K562 (cell line): ENCODE measurements around the gene GLB1L3. TPM values are rescaled to one million over a fixed set of nuclear protein-coding genes. Genes with fewer than 3 reads are reported as not detected.

Experiments used
- ATAC-seq: fragments of 200-7000 bp; cut with Tn5 transposase; 3 replicates; pipeline ENCODE4 v1.9.1; 2020; ENCODE audit warnings: moderate library complexity
- BruUV-seq: library from RNA; stranded (reverse); fragments of 400-500 nt; replicated peaks from 2 replicates; lab custom pipeline; 2021; lab: Mats Ljungman, UMichigan
- CTCF ChIA-PET: fragments of 300-600 bp; formaldehyde crosslinking; extraction: SDS; loops from one replicate; lab custom pipeline; 2021; ENCODE audit warnings: low intra/inter-chr PET ratio; lab: Yijun Ruan, JAX
- POLR2A ChIA-PET: fragments of 300-600, 350-650 bp; sonication (Branson Sonifier 250); formaldehyde crosslinking; extraction: SDS; loops from one replicate; lab custom pipeline; 2021; ENCODE audit warnings: antibody characterized with exemption, inconsistent platforms; lab: Yijun Ruan, JAX
- DNase-seq, 4 experiments: peaks; one replicate each; pipeline versions ENCODE4 v3.0.0 to v3.0.0-alpha.2; 2011 to 2018; ENCODE audit warnings: low spot score in 3 of 4, mixed read lengths in 3 of 4; ENCODE audit errors: extremely low read depth in 1 of 4
- FAIRE-seq: peaks from 2 replicates; lab custom pipeline; 2011; peaks lifted over from hg19 to GRCh38; lab: Jason Lieb, UNC
- H2AFZ ChIP-seq: 2 replicates; pipeline ENCODE4 v1.6.0; 2011; ENCODE audit warnings: low read depth, low read length, control low read depth, inconsistent platforms
- H3K27ac ChIP-seq: fragments of 200-600 bp; 3 replicates; pipeline ENCODE4 v1.8.0; 2011; ENCODE audit warnings: low read depth, mild to moderate bottlenecking, control low read depth, inconsistent platforms, low read length, moderate library complexity, mixed read lengths; ENCODE audit errors: extremely low read depth
- H3K27me3 ChIP-seq, 2 experiments: fragments of 300-600 bp in 1 of 2; 2 replicates in 1 of 2; 3 replicates in 1 of 2; pipeline versions ENCODE4 v1.6.0 to v1.8.0; 2011; ENCODE audit warnings: inconsistent platforms in 2 of 2, low read length in 2 of 2, mild to moderate bottlenecking in 1 of 2, mixed read lengths in 1 of 2, moderate library complexity in 1 of 2; ENCODE audit not compliant: control insufficient read depth in 2 of 2, insufficient read depth in 2 of 2
- H3K36me3 ChIP-seq: fragments of 300-600 bp; 3 replicates; pipeline ENCODE4 v1.8.0; 2011; ENCODE audit warnings: mild to moderate bottlenecking, low read length, inconsistent platforms; ENCODE audit not compliant: control insufficient read depth, insufficient read depth
- H3K4me1 ChIP-seq, 2 experiments: fragments of 200-600 bp in 1 of 2; replicated peaks in 1 of 2; 2 replicates in 1 of 2; 3 replicates in 1 of 2; pipeline versions ENCODE4 v1.5.1 to v1.8.0; 2011; ENCODE audit warnings: inconsistent platforms in 2 of 2, low read length in 2 of 2, mild to moderate bottlenecking in 1 of 2, mixed read lengths in 1 of 2, moderate library complexity in 1 of 2; ENCODE audit not compliant: control insufficient read depth in 2 of 2, insufficient read depth in 2 of 2
- H3K4me2 ChIP-seq: 2 replicates; pipeline ENCODE4 v1.6.1; 2011; ENCODE audit warnings: low read length, control low read depth, inconsistent platforms, mixed read lengths; ENCODE audit not compliant: insufficient read depth
- H3K4me3 ChIP-seq: fragments of 200-600 bp; sonication (generic), shearing (Covaris generic); 2 replicates; pipeline ENCODE4 v1.5.1; 2016; ENCODE audit warnings: control low read depth, inconsistent platforms
- H3K79me2 ChIP-seq: fragments of 200-600 bp; 3 replicates; pipeline ENCODE4 v1.8.0; 2011; ENCODE audit warnings: low read length, inconsistent platforms; ENCODE audit not compliant: control insufficient read depth, insufficient read depth
- H3K9ac ChIP-seq, 2 experiments: 2 replicates each; pipeline versions ENCODE4 v1.6.0 to v1.6.1; 2011; ENCODE audit warnings: low read depth in 2 of 2, low read length in 2 of 2, control low read depth in 1 of 2, inconsistent platforms in 1 of 2, mild to moderate bottlenecking in 1 of 2, mixed read lengths in 1 of 2; ENCODE audit not compliant: insufficient read depth in 1 of 2
- H3K9me1 ChIP-seq: one replicate; pipeline ENCODE4 v1.6.0; 2011; ENCODE audit warnings: inconsistent platforms, mild to moderate bottlenecking, low read length, moderate library complexity; ENCODE audit not compliant: control insufficient read depth, insufficient read depth
- H3K9me3 ChIP-seq: replicated peaks from 2 replicates; pipeline ENCODE4 v1.5.1; 2011; ENCODE audit warnings: low read depth, low read length, inconsistent platforms; ENCODE audit not compliant: control insufficient read depth, insufficient read depth
- H4K20me1 ChIP-seq: replicated peaks from 2 replicates; pipeline ENCODE4 v1.6.1; 2011; ENCODE audit warnings: low read length, inconsistent platforms, mixed read lengths; ENCODE audit not compliant: control insufficient read depth, insufficient read depth
- CTCF ChIP-seq, 3 experiments: IDR thresholded peaks in 2 of 3; conservative IDR thresholded peaks in 1 of 3; 2 replicates each; pipeline ENCODE4 v1.5.1; 2011 to 2012; ENCODE audit warnings: low read length in 3 of 3, mild to moderate bottlenecking in 3 of 3, control low read depth in 2 of 3, improper control_type of control experiment in 1 of 3, inconsistent platforms in 1 of 3, low read depth in 1 of 3, mixed read lengths in 1 of 3, moderate library complexity in 1 of 3; ENCODE audit not compliant: insufficient read depth in 2 of 3
- CTCFL ChIP-seq: IDR thresholded peaks from 2 replicates; pipeline ENCODE4 v1.6.1; 2011; ENCODE audit warnings: borderline replicate concordance, low read depth, mild to moderate bottlenecking, moderate library complexity, low read length; ENCODE audit not compliant: insufficient read depth, poor library complexity, severe bottlenecking
- EGR1 ChIP-seq: fragments of 450-650 bp; conservative IDR thresholded peaks from 2 replicates; pipeline ENCODE4 v1.6.1; 2017; ENCODE audit warnings: mild to moderate bottlenecking
- ELF1 ChIP-seq: fragments of 200-800 bp; sonication (Bioruptor generic); IDR thresholded peaks from 2 replicates; pipeline ENCODE4 v1.6.1; 2016; ENCODE audit warnings: missing genetic modification characterization, missing compliant biosample characterization
- FOXA3 ChIP-seq, 2 experiments: fragments of 450-650 bp in 1 of 2; sonication (generic) in 1 of 2; formaldehyde crosslinking; IDR thresholded peaks in 1 of 2; conservative IDR thresholded peaks in 1 of 2; 2 replicates each; pipeline versions ENCODE4 v1.4.0 to v1.8.0; 2020 to 2022; ENCODE audit warnings: mild to moderate bottlenecking in 2 of 2, missing genetic modification reagents in 1 of 2
- FOXK2 ChIP-seq, 2 experiments: fragments of 450-650 bp; IDR thresholded peaks in 1 of 2; conservative IDR thresholded peaks in 1 of 2; 2 replicates each; pipeline ENCODE4 v1.6.1; 2016; ENCODE audit warnings: low read depth in 2 of 2, mild to moderate bottlenecking in 1 of 2
- FUS ChIP-seq: fragments of 200-400 bp; formaldehyde crosslinking; optimal IDR thresholded peaks from 2 replicates; pipeline ENCODE3; 2017; ENCODE audit warnings: low read depth, low read length
- HES1 ChIP-seq: fragments of 450-650 bp; IDR thresholded peaks from 2 replicates; pipeline ENCODE4 v1.6.1; 2016; ENCODE audit warnings: low read depth, mild to moderate bottlenecking, moderate library complexity
- KAT8 ChIP-seq: fragments of 450-650 bp; IDR thresholded peaks from 2 replicates; pipeline ENCODE4 v1.6.1; 2016; ENCODE audit warnings: low read depth, mild to moderate bottlenecking
- PHF21A ChIP-seq: fragments of 450-650 bp; IDR thresholded peaks from 2 replicates; pipeline ENCODE4 v1.6.1; 2017; ENCODE audit warnings: low read depth, borderline replicate concordance
- RAD21 ChIP-seq, 2 experiments: fragments of 250-450 bp in 1 of 2; fragments of 450-650 bp in 1 of 2; sonication (Bioruptor Pico) in 1 of 2; formaldehyde crosslinking in 1 of 2; IDR thresholded peaks in 1 of 2; conservative IDR thresholded peaks in 1 of 2; 2 replicates each; pipeline versions ENCODE4 v1.4.0 to v1.8.0; 2020 to 2022; ENCODE audit warnings: mild to moderate bottlenecking in 2 of 2, moderate library complexity in 1 of 2
- RHOXF2B ChIP-seq: fragments of 250-450 bp; sonication (Bioruptor Pico); conservative IDR thresholded peaks from 2 replicates; pipeline ENCODE4 v1.5.1; 2021
- SMC3 ChIP-seq: conservative IDR thresholded peaks from 2 replicates; pipeline ENCODE4 v1.6.1; 2011; ENCODE audit warnings: low read depth, low read length, improper control_type of control experiment; ENCODE audit not compliant: insufficient read depth
- SREBF1 ChIP-seq: fragments of 150-350 bp; IDR thresholded peaks from 2 replicates; pipeline ENCODE4 v1.6.1; 2014; ENCODE audit warnings: antibody characterized with exemption, low read depth, low read length, borderline replicate concordance
- SUPT5H ChIP-seq: fragments of 450-650 bp; IDR thresholded peaks from 2 replicates; pipeline ENCODE4 v1.6.1; 2016
- ZKSCAN1 ChIP-seq: fragments of 150-350 bp; IDR thresholded peaks from 2 replicates; pipeline ENCODE4 v1.6.1; 2016; ENCODE audit warnings: low read depth, low read length
- ZNF77 ChIP-seq: fragments of 250-450 bp; sonication (Bioruptor Pico); IDR thresholded peaks from 2 replicates; pipeline ENCODE4 v1.5.0; 2020
- WGBS: fragments of 100-300 bp; shearing (Covaris generic); methylation state at CpG from one replicate; pipeline ENCODE4 v1.1.6; 2016; ENCODE audit warnings: low coverage, mixed read lengths; ENCODE audit not compliant: insufficient coverage; ENCODE audit errors: missing lambda C conversion rate; 5-methylcytosine and 5-hydroxymethylcytosine counted together
- in situ Hi-C: fragments of 300-500 bp; cut with MboI; formaldehyde crosslinking; loops from 4 replicates; pipeline ENCODE4 v1.15.0; 2018; ENCODE audit warnings: inconsistent platforms, mixed read lengths
- intact Hi-C: fragments of 100-400 bp; cut with micrococcal nuclease; formaldehyde crosslinking; loops from 2 replicates; pipeline ENCODE4 v1.14.2; 2022
- polyA plus RNA-seq, 8 experiments: library from polyadenylated mRNA; depleted of rRNA in 4 of 8; stranded (reverse) in 5 of 8; unstranded in 3 of 8; fragments of >200 nt; fragmentation: Nextera tagmentation in 2 of 8; fragmentation: Illumina TruSeq in 1 of 8; extraction: Ambion mirVana in 2 of 8; extraction: Trizol in 1 of 8; gene quantifications; 2 replicates each; pipeline versions ENCODE4 v1.2.1 to v1.2.3, GENCODE V29; 2011 to 2014; ENCODE audit warnings: inconsistent platforms in 1 of 8, missing spikeins in 1 of 8
- total RNA-seq, 7 experiments: library from RNA; depleted of rRNA in 6 of 7; stranded (reverse); fragments of >200 nt in 6 of 7; fragmentation: Illumina TruSeq in 2 of 7; extraction: Trizol in 2 of 7; gene quantifications; 2 replicates each; pipeline versions ENCODE4 v1.2.1 to v1.2.3, GENCODE V29; 2011 to 2021; ENCODE audit warnings: low replicate concordance in 1 of 7

GLB1L3 gene
- total and polyA plus RNA-seq, 9 of the 15 experiments (the other 6 are each of a cell fraction or from before 2014, with no cell fraction given) = 0.18 to 3.3 (median 0.49) TPM

- peak; percentile 35 to 57 (median 46) for DNase-seq
- intact Hi-C loops = no loop called here
- no peak for TF ChIP-seq FUS
- no peak for TF ChIP-seq ZKSCAN1
- TF ChIP-seq KAT8 = no peak
- TF ChIP-seq CTCF (IDR thresholded peaks at IDR 0.05 in 2 of 3, conservative IDR thresholded peaks at IDR 0.05 in 1 of 3; ENCODE audit: insufficient read depth in 2 of 3, low read depth in 1 of 3, low read length in 3 of 3) = peak; percentile 39 to 76 (median 63)
- no peak for TF ChIP-seq PHF21A
- TF ChIP-seq HES1 = no peak
- no peak for TF ChIP-seq RHOXF2B (CRISPR knock-in tag)
- TF ChIP-seq FOXK2 (conservative IDR thresholded peaks at IDR 0.05 in 1 of 2, IDR thresholded peaks at IDR 0.05 in 1 of 2; ENCODE audit: low read depth in 2 of 2) = peak; percentile 85 to 89
- no peak for TF ChIP-seq SUPT5H
- TF ChIP-seq CTCFL = peak; percentile 54
- TF ChIP-seq RAD21 (CRISPR knock-in tag; conservative IDR thresholded peaks at IDR 0.05 in 1 of 2, IDR thresholded peaks at IDR 0.05 in 1 of 2) = peak in 1 of 2 experiments; percentile 52; a peak in 3 of 4 replicates
- no peak for TF ChIP-seq ZNF77 (CRISPR knock-in tag)
- TF ChIP-seq EGR1 = no peak
- no peak for TF ChIP-seq ELF1 (tag)
- 0 out of 2 replicates have a peak, but pooled peaks have one; percentile 14 for TF ChIP-seq SMC3
- no peak for TF ChIP-seq SREBF1
- peak; percentile 88 to 93 for TF ChIP-seq FOXA3 (CRISPR knock-in tag; conservative IDR thresholded peaks at IDR 0.05 in 1 of 2, IDR thresholded peaks at IDR 0.05 in 1 of 2)
These were observed 14.3 kb upstream of the GLB1L3 start for GRCh38 chr11:134261626-134262488.

More at GRCh38 chr11:134261626-134262488, 14.3 kb upstream of the GLB1L3 start:
- in situ Hi-C loops = no loop called here
- WGBS = 82% methylated on average over 13 of the region's 14 CpGs
- H3K36me3 ChIP-seq = peaks cover 59% of the 10 kb centered on the region
- BruUV-seq = no TSS peak
- H3K27me3 ChIP-seq = no peaks in the 10 kb centered on the region
- no peak overlapping the region for H2AFZ ChIP-seq
- H3K79me2 ChIP-seq = no peaks in the 10 kb centered on the region
- H3K4me1 ChIP-seq = peaks cover 0 to 3% of the 10 kb centered on the region in 2 experiments; a peak in 1 of 5 replicates
- no peak overlapping the region for H3K4me2 ChIP-seq
- no peak overlapping the region for H3K4me3 ChIP-seq
- ChIA-PET CTCF (interaction anchor here (1.2 to 1.3 kb wide), 2 partner anchors 119 to 374 kb away, joined by 3 to 4 read pairs; no protein-coding TSS in a partner anchor), POLR2A (interaction anchor here (1.0 to 1.8 kb wide), 3 partner anchors 8 to 16 kb away, joined by 3 to 8 read pairs (median 6); partner anchors contain the start of genes ACAD8 and THYN1)
- H3K27ac ChIP-seq = no peak overlapping the region
- H3K9me1 ChIP-seq = no peaks in the 10 kb centered on the region
- no peaks in the 10 kb centered on the region for H4K20me1 ChIP-seq
- FAIRE-seq (peak; percentile 80), ATAC-seq (peak; percentile 86)
- H3K9ac ChIP-seq = no peak overlapping the region
- H3K9me3 ChIP-seq = no peaks in the 10 kb centered on the region
